Activated T-helper 17 cell treated with anti-CD3 and anti-CD28 coated beads, Interleukin-2, amount 50 U/mL, for 72 hours (primary cell): ENCODE measurements around the gene SAMD4A. TPM values are rescaled to one million over a fixed set of nuclear protein-coding genes. Genes with fewer than 3 reads are reported as not detected.

ENCODE experiments used
- ATAC-seq: fragments of 150-1000 bp; cut with Tn5 transposase; replicated peaks from 2 replicates; pipeline ENCODE4 v1.10.0; 2021; ENCODE audit warnings: mild to moderate bottlenecking, moderate library complexity
- H3K27ac Mint-ChIP-seq: one replicate; pipeline ENCODE4 v1.8.0; 2022; ENCODE audit warnings: mixed read lengths
- H3K27me3 Mint-ChIP-seq: one replicate; pipeline ENCODE4 v1.8.0; 2022; ENCODE audit warnings: mixed read lengths
- H3K36me3 Mint-ChIP-seq: one replicate; pipeline ENCODE4 v1.8.0; 2022; ENCODE audit warnings: low read depth, mild to moderate bottlenecking, mixed read lengths
- H3K4me1 Mint-ChIP-seq: one replicate; pipeline ENCODE4 v1.8.0; 2022; ENCODE audit warnings: mixed read lengths
- H3K4me3 Mint-ChIP-seq: one replicate; pipeline ENCODE4 v1.8.0; 2022; ENCODE audit warnings: mild to moderate bottlenecking, mixed read lengths
- H3K9me3 Mint-ChIP-seq: one replicate; pipeline ENCODE4 v1.8.0; 2022; ENCODE audit warnings: mixed read lengths
- total RNA-seq, 2 donors: library from RNA; stranded (reverse); gene quantifications; one replicate each; pipeline ENCODE4 v1.2.3, GENCODE V29; 2022

The SAMD4A gene
- total RNA-seq, 2 donors from 2014 or later = 3.2 to 4.4 TPM

GRCh38 chr14:54597795-54598443 is 31.0 kb downstream of the SAMD4A start:
- H3K4me3 Mint-ChIP-seq = no peak overlapping the region
- H3K27me3 Mint-ChIP-seq = no peaks in the 10 kb centered on the region
- no peaks in the 10 kb centered on the region for H3K36me3 Mint-ChIP-seq
- no peak for ATAC-seq
- H3K9me3 Mint-ChIP-seq = no peaks in the 10 kb centered on the region
- peaks cover 13% of the 10 kb centered on the region for H3K4me1 Mint-ChIP-seq
- H3K27ac Mint-ChIP-seq = no peak overlapping the region

- H3K4me3 Mint-ChIP-seq = no peak overlapping the region
- no peak overlapping the region for H3K27ac Mint-ChIP-seq
- H3K4me1 Mint-ChIP-seq = peaks cover 5% of the 10 kb centered on the region
- H3K36me3 Mint-ChIP-seq = no peaks in the 10 kb centered on the region
- ATAC-seq = no peak
- H3K27me3 Mint-ChIP-seq = peaks cover 3% of the 10 kb centered on the region
- no peaks in the 10 kb centered on the region for H3K9me3 Mint-ChIP-seq
These were observed 33.2 kb downstream of the SAMD4A start for GRCh38 chr14:54599966-54600716.

GRCh38 chr14:54600717-54601109 is 33.8 kb downstream of the SAMD4A start:
- H3K36me3 Mint-ChIP-seq = no peaks in the 10 kb centered on the region
- H3K27me3 Mint-ChIP-seq = peaks cover 3% of the 10 kb centered on the region
- H3K9me3 Mint-ChIP-seq = no peaks in the 10 kb centered on the region
- H3K4me1 Mint-ChIP-seq = peaks cover 4% of the 10 kb centered on the region
- no peak overlapping the region for H3K4me3 Mint-ChIP-seq
- ATAC-seq = no peak
- H3K27ac Mint-ChIP-seq = no peak overlapping the region

- Mint-ChIP-seq H3K27ac (no peak overlapping the region), H3K4me3 (no peak overlapping the region), H3K9me3 (no peaks in the 10 kb centered on the region), H3K36me3 (no peaks in the 10 kb centered on the region), H3K4me1 (peaks cover 10% of the 10 kb centered on the region), H3K27me3 (peaks cover 6% of the 10 kb centered on the region)
- peak; percentile 18 for ATAC-seq
These were observed 36.4 kb downstream of the SAMD4A start for GRCh38 chr14:54603362-54603761.

- no peaks in the 10 kb centered on the region for H3K36me3 Mint-ChIP-seq
- no peak for ATAC-seq
- no peaks in the 10 kb centered on the region for H3K9me3 Mint-ChIP-seq
- H3K4me1 Mint-ChIP-seq = peaks cover 10% of the 10 kb centered on the region
- H3K27ac Mint-ChIP-seq = no peak overlapping the region
- H3K27me3 Mint-ChIP-seq = peaks cover 11% of the 10 kb centered on the region
- no peak overlapping the region for H3K4me3 Mint-ChIP-seq
These were observed 39.2 kb downstream of the SAMD4A start for GRCh38 chr14:54606178-54606577.

GRCh38 chr14:54606631-54607133 is 39.8 kb downstream of the SAMD4A start:
- H3K27me3 Mint-ChIP-seq = peaks cover 11% of the 10 kb centered on the region
- ATAC-seq = no peak
- H3K9me3 Mint-ChIP-seq = no peaks in the 10 kb centered on the region
- no peak overlapping the region for H3K4me3 Mint-ChIP-seq
- no peak overlapping the region for H3K27ac Mint-ChIP-seq
- H3K36me3 Mint-ChIP-seq = no peaks in the 10 kb centered on the region
- H3K4me1 Mint-ChIP-seq = peaks cover 10% of the 10 kb centered on the region

GRCh38 chr14:54609576-54609975 is 42.6 kb downstream of the SAMD4A start:
- Mint-ChIP-seq H3K4me3 (peak overlapping the region; percentile 46), H3K9me3 (no peaks in the 10 kb centered on the region), H3K36me3 (no peaks in the 10 kb centered on the region), H3K27me3 (peaks cover 8% of the 10 kb centered on the region), H3K27ac (peak overlapping the region; percentile 14), H3K4me1 (peaks cover 6% of the 10 kb centered on the region)
- ATAC-seq = peak; percentile 32

GRCh38 chr14:54610051-54610977 is 43.4 kb downstream of the SAMD4A start:
- peak overlapping the region; percentile 14 for H3K27ac Mint-ChIP-seq
- H3K4me3 Mint-ChIP-seq = peak overlapping the region; percentile 46
- peaks cover 8% of the 10 kb centered on the region for H3K27me3 Mint-ChIP-seq
- peaks cover 6% of the 10 kb centered on the region for H3K4me1 Mint-ChIP-seq
- no peak for ATAC-seq
- no peaks in the 10 kb centered on the region for H3K36me3 Mint-ChIP-seq
- no peaks in the 10 kb centered on the region for H3K9me3 Mint-ChIP-seq

GRCh38 chr14:54614296-54614695 is 47.4 kb downstream of the SAMD4A start:
- Mint-ChIP-seq H3K9me3 (no peaks in the 10 kb centered on the region), H3K4me1 (peaks cover 4% of the 10 kb centered on the region), H3K4me3 (no peak overlapping the region), H3K36me3 (no peaks in the 10 kb centered on the region), H3K27me3 (no peaks in the 10 kb centered on the region), H3K27ac (no peak overlapping the region)
- ATAC-seq = no peak

- Mint-ChIP-seq H3K4me3 (peak overlapping the region; percentile 8), H3K4me1 (peaks cover 8% of the 10 kb centered on the region), H3K27me3 (no peaks in the 10 kb centered on the region), H3K27ac (no peak overlapping the region), H3K9me3 (no peaks in the 10 kb centered on the region), H3K36me3 (no peaks in the 10 kb centered on the region)
- peak; percentile 86 for ATAC-seq
These were observed 50.5 kb downstream of the SAMD4A start for GRCh38 chr14:54617467-54617866.

- no peak for ATAC-seq
- Mint-ChIP-seq H3K36me3 (no peaks in the 10 kb centered on the region), H3K4me1 (peaks cover 17% of the 10 kb centered on the region)
These were observed 54.8 kb downstream of the SAMD4A start for GRCh38 chr14:54621686-54622085.

GRCh38 chr14:54622192-54622958 is 55.4 kb downstream of the SAMD4A start:
- H3K27me3 Mint-ChIP-seq = no peaks in the 10 kb centered on the region
- no peaks in the 10 kb centered on the region for H3K9me3 Mint-ChIP-seq
- H3K36me3 Mint-ChIP-seq = no peaks in the 10 kb centered on the region
- H3K4me3 Mint-ChIP-seq = peak overlapping the region; percentile 55
- ATAC-seq = peak; percentile 98
- peak overlapping the region; percentile 53 for H3K27ac Mint-ChIP-seq
- H3K4me1 Mint-ChIP-seq = peaks cover 21% of the 10 kb centered on the region

More at GRCh38 chr14:54621686-54622085, 54.8 kb downstream of the SAMD4A start:
- Mint-ChIP-seq H3K27me3 (no peaks in the 10 kb centered on the region), H3K27ac (no peak overlapping the region), H3K4me3 (no peak overlapping the region), H3K9me3 (no peaks in the 10 kb centered on the region)

- Mint-ChIP-seq H3K36me3 (no peaks in the 10 kb centered on the region), H3K9me3 (no peaks in the 10 kb centered on the region), H3K4me1 (peaks cover 28% of the 10 kb centered on the region), H3K27me3 (no peaks in the 10 kb centered on the region), H3K27ac (peak overlapping the region; percentile 53), H3K4me3 (peak overlapping the region; percentile 55)
- ATAC-seq = no peak
These were observed 56.5 kb downstream of the SAMD4A start for GRCh38 chr14:54623279-54624004.
